Cortex of kidney (tissue), 1 donor: Measurements from ENCODE around the gene CDC16.
"Not testable (repeated sequence)": the region's sequence is repeated elsewhere in the genome, so short reads cannot be mapped to it uniquely, and the experiment has no call there.

Experiments
- DNase-seq: peaks from one replicate; lab custom pipeline; 2025; lab: John Stamatoyannopoulos, UW

Gene CDC16

DNA sequence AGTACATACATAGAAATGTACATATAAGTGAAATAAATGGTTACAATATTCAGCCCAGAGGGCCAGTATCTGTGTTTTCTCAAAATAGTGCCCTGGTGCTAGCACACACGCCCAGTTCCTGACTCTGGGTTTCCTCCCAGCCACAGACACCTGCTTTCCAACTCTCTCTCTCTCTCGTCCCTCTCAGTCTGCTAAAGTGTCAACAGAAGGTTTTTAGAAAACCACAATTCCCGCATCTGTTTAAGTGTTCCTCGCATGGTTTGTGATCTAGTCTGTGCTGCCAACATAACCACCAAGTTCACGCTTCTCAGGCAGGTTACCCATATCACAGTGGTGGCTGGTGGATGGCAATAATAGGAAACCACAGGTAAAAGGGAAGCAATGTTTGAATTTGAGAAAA lies 28.9 kb downstream of the CDC16 start:
- no peak for DNase-seq

DNA sequence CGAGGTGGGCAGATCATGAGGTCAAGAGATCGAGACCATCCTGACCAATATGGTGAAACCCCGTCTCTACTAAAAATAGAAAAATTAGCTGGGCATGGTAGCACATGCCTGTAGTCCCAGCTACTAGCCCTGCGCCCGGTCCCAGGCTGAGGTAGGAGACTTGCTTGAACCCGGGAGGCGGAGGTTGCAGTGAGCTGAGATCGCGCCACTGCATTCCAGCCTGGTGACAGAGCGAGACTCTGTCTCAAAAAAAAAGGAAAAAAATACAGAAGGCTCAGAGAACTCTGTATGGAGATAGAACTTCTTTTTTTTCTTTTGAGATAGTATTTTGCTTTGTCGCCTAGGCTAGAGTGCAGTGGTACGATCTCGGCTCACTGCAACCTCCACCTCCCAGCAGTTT lies 29.6 kb downstream of the CDC16 start:
- DNase-seq, result not testable (repeated sequence)

DNA sequence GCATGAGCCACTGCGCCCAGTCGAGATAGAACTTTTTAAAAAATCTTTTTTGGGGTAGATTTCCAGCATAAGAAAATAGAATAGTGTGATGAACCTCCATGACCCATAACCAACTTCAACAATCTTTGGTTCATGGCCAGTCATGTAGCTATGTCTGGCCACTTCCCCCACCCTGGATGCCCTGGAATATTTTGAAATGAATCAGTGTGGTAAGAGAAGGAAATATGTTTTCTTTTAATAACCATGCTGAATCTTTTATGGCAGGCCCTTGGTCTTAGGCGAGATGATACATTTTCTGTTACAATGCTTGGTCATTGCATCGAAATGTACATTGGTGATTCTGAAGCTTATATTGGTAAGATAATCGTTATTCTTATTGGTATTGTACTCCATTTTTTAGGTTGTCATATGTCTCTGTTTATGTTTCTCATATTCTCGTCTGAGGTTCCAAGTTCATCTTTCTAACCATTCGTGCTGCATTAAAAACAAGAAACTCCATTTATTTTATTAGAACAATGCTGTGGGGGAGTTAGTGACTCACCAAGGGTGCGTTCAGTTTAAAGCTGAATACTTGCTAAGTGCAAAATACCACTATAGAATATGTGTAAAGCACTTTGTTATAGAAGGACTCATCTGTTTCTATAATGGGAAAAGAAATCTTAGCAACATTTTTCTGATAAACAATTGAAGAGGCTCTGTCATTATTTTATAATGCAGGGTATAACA lies 30.4 kb downstream of the CDC16 start:
- DNase-seq, result no peak

- DNase-seq, result no peak
These were observed 31.5 kb downstream of the CDC16 start for GRCh38 chr13:114266241-114266640.

DNA sequence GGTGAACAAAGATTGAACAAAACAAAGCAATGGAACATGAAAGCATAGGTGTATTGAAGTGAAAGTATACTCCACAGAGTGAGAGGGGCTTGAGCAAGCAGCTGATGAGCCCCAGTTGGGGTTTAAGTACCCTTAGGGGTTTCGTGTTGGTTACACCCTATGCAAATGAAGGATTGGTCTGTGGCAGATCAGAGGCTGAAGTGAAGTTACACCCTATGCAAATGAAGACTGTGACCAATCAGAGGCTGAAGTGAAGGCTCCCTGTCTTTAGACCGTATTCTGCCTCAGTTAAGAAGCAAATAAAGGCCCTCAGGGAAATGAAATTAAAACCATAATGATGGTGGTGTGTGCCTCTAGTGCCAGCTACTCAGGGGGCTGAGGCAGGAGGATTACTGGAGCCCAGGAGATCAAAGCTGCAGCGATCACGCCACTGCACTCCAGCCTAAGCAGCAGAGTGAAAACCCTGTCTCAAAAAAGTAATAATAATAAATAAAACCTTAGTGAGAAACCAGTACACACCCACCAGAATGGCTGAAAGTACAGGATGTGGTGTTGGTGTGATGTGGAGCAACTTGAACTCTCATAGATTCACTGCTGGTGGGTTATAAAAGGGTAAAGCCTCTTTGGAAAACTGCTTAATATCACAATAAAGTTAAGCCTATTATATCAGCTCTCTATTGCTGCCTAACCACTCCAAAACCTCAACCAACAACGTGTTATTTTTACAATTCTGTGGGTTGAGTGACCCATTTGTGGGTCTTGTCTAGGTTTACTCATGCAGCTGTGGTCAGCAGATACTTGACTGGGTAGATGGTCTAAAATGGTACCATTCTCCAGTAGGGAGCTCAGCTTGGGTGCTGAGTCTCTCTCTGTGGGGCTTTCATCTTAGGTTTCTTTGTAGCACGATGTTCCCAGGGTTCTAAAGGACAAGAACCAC lies 33.9 kb downstream of the CDC16 start:
- DNase-seq, result no peak

DNA sequence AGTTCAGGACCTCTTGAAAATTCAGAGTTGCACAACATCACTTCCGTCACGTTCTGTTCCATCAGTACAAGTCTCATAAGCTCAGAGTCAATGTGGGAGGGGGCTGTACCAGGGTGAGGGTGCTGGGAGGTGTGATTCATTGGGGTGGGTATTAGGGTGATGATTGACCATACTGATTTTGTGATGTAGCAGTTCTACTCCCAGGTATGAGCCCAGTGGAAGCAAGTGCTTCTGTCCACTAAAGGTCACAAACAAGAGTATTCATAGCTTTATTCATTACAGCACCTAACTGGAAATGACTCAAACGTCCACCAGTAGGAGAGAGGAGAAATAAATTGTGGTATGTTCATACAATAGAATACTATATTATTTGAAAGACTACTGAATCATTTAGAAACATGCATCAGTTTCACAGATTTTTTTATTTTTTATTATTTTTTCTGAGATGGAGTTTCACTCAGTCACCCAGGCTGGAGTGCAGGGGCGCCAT lies 34.6 kb downstream of the CDC16 start:
- DNase-seq, result no peak

GRCh38 chr13:114272977-114273376 lies 38.3 kb downstream of the CDC16 start:
- no peak for DNase-seq

DNA sequence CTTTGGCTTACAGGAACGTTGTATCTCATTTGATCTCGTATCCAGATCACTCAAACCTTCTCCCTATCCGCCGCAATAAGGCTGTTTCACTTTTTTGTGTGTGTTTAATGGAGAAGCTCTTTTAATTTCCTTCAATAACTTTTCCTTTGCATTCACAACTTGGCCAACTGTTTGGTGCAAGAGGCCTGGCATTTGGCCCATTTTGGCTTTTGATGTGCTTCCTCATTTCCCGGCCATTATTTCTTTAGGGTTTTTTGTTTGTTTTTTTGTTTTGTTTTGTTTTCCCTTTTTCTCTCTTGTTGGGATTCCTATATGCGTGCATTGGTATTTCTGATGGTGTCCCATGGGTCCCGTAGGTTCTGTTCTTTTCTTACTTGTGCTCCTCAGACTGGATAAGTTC lies 40.6 kb downstream of the CDC16 start:
- DNase-seq, result no peak

- DNase-seq, result no peak
These were observed 44.4 kb downstream of the CDC16 start for GRCh38 chr13:114279146-114279545.

GRCh38 chr13:114279758-114280355 lies 45.2 kb downstream of the CDC16 start:
- no peak for DNase-seq

DNA sequence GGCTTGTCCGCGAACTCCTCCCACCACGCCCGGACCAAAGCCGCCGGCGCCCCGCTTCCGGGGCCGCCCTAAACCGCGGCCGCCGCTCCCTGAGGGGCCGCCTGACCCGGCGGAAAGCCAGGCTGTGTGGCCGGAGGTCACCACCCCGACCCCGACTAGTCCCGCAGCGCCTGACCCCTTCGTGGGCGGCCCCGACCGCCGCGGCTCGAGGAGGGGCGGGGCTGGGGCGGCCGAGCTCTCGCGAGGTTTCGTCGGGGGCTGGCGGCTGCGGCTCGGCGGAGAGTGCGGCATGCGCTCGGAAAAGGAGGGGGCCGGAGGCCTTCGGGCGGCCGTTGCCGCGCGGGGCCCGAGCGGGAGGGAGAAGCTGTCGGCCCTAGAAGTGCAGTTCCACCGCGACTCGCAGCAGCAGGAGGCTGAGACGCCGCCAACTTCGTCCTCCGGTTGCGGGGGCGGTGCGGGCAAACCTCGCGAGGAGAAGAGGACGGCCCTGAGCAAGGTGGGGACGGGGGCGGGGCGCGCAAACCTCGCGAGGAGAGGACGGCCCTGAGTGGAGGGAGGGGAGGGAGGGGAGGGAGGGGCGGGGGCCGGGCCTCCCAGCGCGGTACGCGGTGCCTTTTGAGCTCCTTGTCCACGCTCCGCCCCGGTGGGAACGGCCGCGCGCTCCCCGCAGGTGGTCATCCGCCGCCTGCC lies 46.8 kb downstream of the CDC16 start, which contains the start of gene UPF3A:
Gene UPF3A (plus strand): TSS at position 251 of the 690 bp plus-strand sequence. CDS start 39 bp downstream, at position 290.
- peak; percentile 71 for DNase-seq

DNA sequence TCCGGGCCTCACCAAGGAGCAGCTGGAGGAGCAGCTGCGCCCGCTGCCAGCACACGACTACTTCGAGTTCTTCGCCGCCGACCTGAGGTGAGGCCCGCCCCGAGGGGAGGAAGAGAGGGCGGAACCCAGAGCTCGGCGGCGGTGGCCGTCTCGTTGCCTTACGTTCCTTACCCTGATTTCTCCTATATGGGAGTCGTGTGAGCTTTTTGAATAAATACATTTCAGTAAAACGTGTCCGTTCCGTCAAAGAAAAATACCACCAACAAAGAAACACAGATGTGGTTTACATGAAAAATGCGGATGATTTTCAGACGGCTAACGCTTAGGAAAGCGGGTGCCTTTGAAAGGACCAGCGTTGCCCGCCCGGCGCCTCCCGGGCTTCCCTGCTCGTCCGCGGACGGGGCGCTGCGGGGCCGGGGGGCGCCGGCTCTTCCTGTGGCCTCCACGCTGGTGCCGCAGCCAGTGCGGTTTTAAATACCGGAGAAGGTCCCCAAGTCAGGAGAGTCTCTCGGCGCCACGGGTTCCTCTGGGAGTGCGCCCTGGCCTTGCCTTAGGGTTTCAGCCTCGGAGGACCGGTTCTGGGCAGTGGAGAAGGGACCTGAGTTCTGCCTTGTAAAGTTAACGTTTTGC lies 47.5 kb downstream of the CDC16 start:
- DNase-seq, result no peak

DNA sequence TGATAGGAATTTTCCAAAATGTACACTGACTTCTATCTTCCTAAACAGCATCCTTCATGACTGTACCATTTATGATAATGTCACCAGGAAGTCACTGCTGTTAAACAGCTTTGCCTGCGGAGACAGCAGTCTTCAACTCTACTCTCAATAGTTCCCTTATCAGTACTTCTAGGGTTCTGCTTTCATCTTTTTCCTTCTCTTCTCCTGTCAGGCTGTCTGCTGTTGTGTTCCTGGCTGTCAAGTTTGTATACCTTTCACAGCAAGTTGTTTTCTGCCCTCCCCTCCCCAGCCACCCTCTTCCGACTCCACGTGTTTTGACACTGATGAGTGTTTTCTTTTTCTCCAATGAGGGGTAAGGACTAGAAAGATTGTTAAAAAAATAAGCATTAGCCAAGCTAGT lies 48.9 kb downstream of the CDC16 start:
- no peak for DNase-seq

DNA sequence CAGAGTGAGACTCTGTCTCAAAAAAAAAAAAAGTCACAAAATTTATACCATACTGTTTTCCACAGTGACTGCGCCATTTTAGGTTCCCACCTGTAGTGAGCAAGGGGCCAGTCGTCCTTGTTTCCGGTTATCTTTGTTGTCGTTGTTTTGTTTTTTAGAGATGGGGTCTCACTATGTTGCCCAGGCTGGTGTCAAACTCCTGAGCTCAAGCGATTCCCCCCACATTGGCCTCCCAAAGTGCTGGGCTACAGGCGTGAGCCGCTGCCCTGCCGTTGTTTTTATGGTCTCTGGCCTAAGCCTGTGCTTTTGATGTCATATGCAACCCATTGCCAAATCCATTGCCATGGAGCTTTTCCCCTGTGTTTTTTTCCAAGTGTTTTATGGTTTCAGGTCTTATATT lies 50.0 kb downstream of the CDC16 start:
- no peak for DNase-seq

GRCh38 chr13:114285166-114285808 lies 50.6 kb downstream of the CDC16 start:
- no peak for DNase-seq

- no peak for DNase-seq
These were observed 52.1 kb downstream of the CDC16 start for GRCh38 chr13:114286808-114287207.

GRCh38 chr13:114288157-114288591 lies 53.5 kb downstream of the CDC16 start:
- DNase-seq, result no peak

GRCh38 chr13:114296448-114296847 lies 61.8 kb downstream of the CDC16 start:
- no peak for DNase-seq

DNA sequence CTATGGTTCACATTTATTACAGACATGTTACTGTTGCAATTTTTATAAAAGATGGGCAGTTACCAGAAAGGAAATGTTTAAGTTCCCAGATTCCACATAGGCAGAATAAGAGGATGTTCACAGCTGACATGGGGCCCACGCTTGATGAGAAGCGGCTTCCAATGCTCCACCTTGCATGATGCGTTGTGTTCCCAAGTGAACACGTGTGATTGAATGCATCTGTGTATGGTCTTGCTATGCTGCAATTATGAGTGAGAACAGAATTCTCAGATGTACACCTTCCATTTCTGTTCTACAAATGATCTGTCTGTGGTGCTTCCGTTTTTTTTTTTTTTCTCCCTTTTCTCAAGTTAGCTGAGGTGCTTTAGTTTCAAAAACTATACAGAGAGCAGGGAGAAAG lies 62.2 kb downstream of the CDC16 start:
- DNase-seq, result no peak

DNA sequence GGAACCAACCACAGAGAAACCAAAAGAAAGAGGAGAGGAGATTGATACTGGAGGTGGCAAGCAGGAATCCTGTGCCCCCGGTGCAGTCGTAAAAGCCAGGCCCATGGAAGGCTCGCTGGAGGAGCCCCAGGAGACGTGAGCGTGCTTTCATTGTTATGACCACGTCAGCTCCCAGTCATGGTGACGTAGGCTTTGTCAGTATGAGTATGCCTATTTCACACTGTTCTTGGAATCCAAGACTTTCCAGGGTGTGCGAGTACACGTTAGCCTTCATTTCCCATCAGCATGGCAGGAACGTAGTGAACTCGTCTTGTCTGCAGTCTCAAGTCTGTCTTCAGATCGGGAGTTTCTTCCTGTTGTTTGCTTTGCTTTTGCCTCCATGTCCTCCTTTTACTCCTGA lies 64.2 kb downstream of the CDC16 start:
- DNase-seq, result no peak
